RPMI8226 (cell line): ENCODE results near the gene STK31.
"Not testable (repeated sequence)": the region's sequence is repeated elsewhere in the genome, so short reads cannot be mapped to it uniquely, and the experiment has no call there.

Experiments
- DNase-seq: peaks from one replicate; pipeline ENCODE4 v3.0.0-alpha.2; 2015

STK31 gene

GRCh38 chr7:23713285-23714149 is 3.5 kb downstream of the STK31 start:
- peak; percentile 10 for DNase-seq

- DNase-seq: no peak
Observed at GRCh38 chr7:23714150-23714464, 4.1 kb downstream of the STK31 start.

- DNase-seq: no peak
Observed at GRCh38 chr7:23714579-23714978, 4.6 kb downstream of the STK31 start.

- DNase-seq: no peak
Observed at GRCh38 chr7:23715099-23715498, 5.1 kb downstream of the STK31 start.

- DNase-seq: no peak
Observed at GRCh38 chr7:23717788-23718187, 7.8 kb downstream of the STK31 start.

GRCh38 chr7:23721456-23721855 is 11.4 kb downstream of the STK31 start:
- no peak for DNase-seq

GRCh38 chr7:23722587-23723216 is 12.7 kb downstream of the STK31 start:
- not testable (repeated sequence) for DNase-seq

- DNase-seq: not testable (repeated sequence)
Observed at GRCh38 chr7:23724113-23724512, 14.1 kb downstream of the STK31 start.

GRCh38 chr7:23742051-23742450 is 32.0 kb downstream of the STK31 start:
- no peak for DNase-seq

GRCh38 chr7:23743226-23743625 is 33.2 kb downstream of the STK31 start:
- DNase-seq: no peak

- no peak for DNase-seq
Observed at GRCh38 chr7:23746629-23747028, 36.6 kb downstream of the STK31 start.

- no peak for DNase-seq
Observed at GRCh38 chr7:23751852-23752251, 41.8 kb downstream of the STK31 start.

GRCh38 chr7:23758839-23759238 is 48.8 kb downstream of the STK31 start:
- not testable (repeated sequence) for DNase-seq

GRCh38 chr7:23759671-23760391 is 49.8 kb downstream of the STK31 start:
- peak; percentile 56 for DNase-seq

GRCh38 chr7:23765943-23766342 is 55.9 kb downstream of the STK31 start:
- DNase-seq: no peak

GRCh38 chr7:23767514-23767913 is 57.5 kb downstream of the STK31 start:
- DNase-seq: no peak

- no peak for DNase-seq
Observed at GRCh38 chr7:23768022-23768421, 58.0 kb downstream of the STK31 start.

GRCh38 chr7:23779185-23779800 is 69.3 kb downstream of the STK31 start:
- not testable (repeated sequence) for DNase-seq

GRCh38 chr7:23783115-23783514 is 73.1 kb downstream of the STK31 start:
- DNase-seq: no peak

GRCh38 chr7:23787272-23787671 is 77.3 kb downstream of the STK31 start:
- no peak for DNase-seq

GRCh38 chr7:23788843-23789242 is 78.8 kb downstream of the STK31 start:
- no peak for DNase-seq

GRCh38 chr7:23791721-23792120 is 81.7 kb downstream of the STK31 start:
- no peak for DNase-seq

GRCh38 chr7:23802720-23803397 is 92.8 kb downstream of the STK31 start:
- DNase-seq: no peak
